HAP-1 (cell line): ENCODE data around the gene KCNJ10.

ENCODE experiments used
- DNase-seq, 2 experiments: peaks; one replicate each; pipeline ENCODE4 v3.0.0-alpha.2; 2016 to 2020; ENCODE audit warnings: low spot score in 2 of 2
- H3K27me3 ChIP-seq: fragments of 250-450 bp; sonication (Bioruptor Pico); 2 replicates; pipeline ENCODE4 v1.5.1; 2020; ENCODE audit warnings: low read depth, mild to moderate bottlenecking, moderate library complexity
- H3K36me3 ChIP-seq: fragments of 250-450 bp; sonication (Bioruptor Pico); replicated peaks from 2 replicates; pipeline ENCODE4 v1.5.1; 2020; ENCODE audit warnings: mild to moderate bottlenecking
- H3K4me1 ChIP-seq: fragments of 250-450 bp; sonication (Bioruptor Pico); 2 replicates; pipeline ENCODE4 v1.5.1; 2020; ENCODE audit warnings: mild to moderate bottlenecking
- H3K4me3 ChIP-seq: fragments of 250-450 bp; sonication (Bioruptor Pico); 2 replicates; pipeline ENCODE4 v1.5.1; 2020; ENCODE audit warnings: mild to moderate bottlenecking, moderate library complexity
- H3K9me3 ChIP-seq: fragments of 250-450 bp; sonication (Bioruptor Pico); 2 replicates; pipeline ENCODE4 v1.5.1; 2020; ENCODE audit warnings: mild to moderate bottlenecking, moderate library complexity
- in situ Hi-C: fragments of 300-500 bp; cut with MboI; formaldehyde crosslinking; loops from 3 replicates; pipeline ENCODE4 v1.14.3; 2020; ENCODE audit warnings: low sequenced_read_pairs, inconsistent platforms, mixed read lengths

The KCNJ10 gene

GRCh38 chr1:159953536-159954515 is 116.1 kb downstream of the KCNJ10 start, which contains the start of gene SLAMF9:
SLAMF9 (minus strand) TSS chr1:159954237; CDS start chr1:159954137, 100 bp downstream.
- in situ Hi-C loops = no loop called here
- no peaks in the 10 kb centered on the region for H3K27me3 ChIP-seq
- no peak within 1 kb of the TSS for H3K4me3 ChIP-seq
- no peaks in the 10 kb centered on the region for H3K4me1 ChIP-seq
- no peaks in the 10 kb centered on the region for H3K36me3 ChIP-seq
- no peak for DNase-seq
- no peaks in the 10 kb centered on the region for H3K9me3 ChIP-seq

- Histone ChIP-seq H3K4me3 (no peak overlapping the region), H3K4me1 (no peaks in the 10 kb centered on the region), H3K27me3 (no peaks in the 10 kb centered on the region), H3K36me3 (no peaks in the 10 kb centered on the region), H3K9me3 (no peaks in the 10 kb centered on the region)
- in situ Hi-C loops = no loop called here
- DNase-seq = no peak
Measured at GRCh38 chr1:159952932-159953331, 117.0 kb downstream of the KCNJ10 start.

GRCh38 chr1:159951551-159951950 is 118.4 kb downstream of the KCNJ10 start:
- Histone ChIP-seq H3K4me1 (0 out of 2 replicates have a peak, but pooled peaks cover 4% of the 10 kb centered on the region), H3K9me3 (no peaks in the 10 kb centered on the region), H3K4me3 (no peak overlapping the region), H3K27me3 (no peaks in the 10 kb centered on the region), H3K36me3 (no peaks in the 10 kb centered on the region)
- in situ Hi-C loops = no loop called here
- DNase-seq = no peak

- Histone ChIP-seq H3K27me3 (no peaks in the 10 kb centered on the region), H3K36me3 (no peaks in the 10 kb centered on the region), H3K9me3 (no peaks in the 10 kb centered on the region), H3K4me3 (no peak overlapping the region), H3K4me1 (peaks cover 6% of the 10 kb centered on the region)
- in situ Hi-C loops = no loop called here
- no peak for DNase-seq
Measured at GRCh38 chr1:159951016-159951415, 118.9 kb downstream of the KCNJ10 start.

- H3K9me3 ChIP-seq = no peaks in the 10 kb centered on the region
- in situ Hi-C loops = loop anchor here (25.0 kb wide), 2 partner anchors 287 to 412 kb away; partner anchors contain the start of gene NHLH1
- no peaks in the 10 kb centered on the region for H3K27me3 ChIP-seq
- no peak for DNase-seq
- peaks cover 12% of the 10 kb centered on the region for H3K4me1 ChIP-seq
- H3K4me3 ChIP-seq = no peak overlapping the region
- H3K36me3 ChIP-seq = no peaks in the 10 kb centered on the region
Measured at GRCh38 chr1:159949981-159950381, 120.0 kb downstream of the KCNJ10 start.

- in situ Hi-C loops = loop anchor here (25.0 kb wide), 2 partner anchors 288 to 413 kb away; partner anchors contain the start of gene NHLH1
- Histone ChIP-seq H3K4me3 (no peak overlapping the region), H3K9me3 (no peaks in the 10 kb centered on the region), H3K27me3 (no peaks in the 10 kb centered on the region), H3K4me1 (peaks cover 14% of the 10 kb centered on the region), H3K36me3 (no peaks in the 10 kb centered on the region)
- no peak for DNase-seq
Measured at GRCh38 chr1:159949123-159949522, 120.8 kb downstream of the KCNJ10 start.
